Measurements from ENCODE around the gene LINC00237.

GRCh38 chr20:21133917-21134622 is 27.9 kb upstream of the LINC00237 start:
- TF ChIP-seq CTCF (IDR thresholded peaks at IDR 0.05), result no peak
- TF ChIP-seq POLR2A (IDR thresholded peaks at IDR 0.05), result no peak
- no peak for TF ChIP-seq EP300 (IDR thresholded peaks at IDR 0.05)

All from stomach (tissue), 4 donors.